ENCODE results near the gene PGAM2.

DNA sequence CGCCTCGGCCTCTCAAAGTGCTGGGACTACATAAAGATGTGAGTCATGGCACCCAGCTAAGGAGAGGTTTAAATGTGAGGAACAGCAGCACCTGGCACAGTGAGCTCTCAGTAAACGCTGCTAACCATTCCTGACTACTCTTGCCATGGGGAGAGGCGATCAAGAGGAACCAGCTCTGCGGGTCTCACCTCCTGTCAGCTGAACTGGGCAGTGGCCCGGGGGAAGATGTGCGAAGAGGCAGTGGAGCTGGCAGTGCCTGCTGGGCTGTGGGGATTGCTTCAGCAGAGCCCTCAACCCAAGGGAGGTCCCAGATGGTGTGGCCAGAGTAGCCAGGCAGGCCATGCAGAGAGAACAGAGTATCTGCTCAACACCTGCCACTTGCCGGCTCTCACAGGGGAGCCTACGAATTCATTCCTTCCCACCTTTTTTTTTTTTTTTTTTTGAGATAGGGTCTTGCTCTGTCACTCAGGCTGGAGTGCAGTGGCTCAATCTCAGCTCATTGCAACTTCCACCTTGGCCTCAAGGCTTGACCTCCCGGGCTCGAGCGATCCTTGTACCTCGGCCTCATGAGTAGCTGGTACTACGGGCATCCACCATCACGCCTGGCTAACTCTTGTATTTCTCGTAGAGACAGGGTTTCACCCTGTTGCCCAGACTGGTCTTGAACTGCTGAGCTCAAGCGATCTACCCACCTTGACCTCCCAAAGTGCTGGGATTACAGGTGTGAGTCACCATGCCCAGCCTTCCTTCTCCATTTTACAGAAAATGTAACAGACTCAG lies 10.1 kb upstream of the PGAM2 start:
- TF ChIP-seq ZNF70 (CRISPR knock-in tag; IDR thresholded peaks at IDR 0.05) (no peak), ISL1 (CRISPR knock-in tag; IDR thresholded peaks at IDR 0.05) (no peak), BACH2 (CRISPR knock-in tag; IDR thresholded peaks at IDR 0.05; ENCODE audit: borderline replicate concordance) (no peak), GLIS3 (CRISPR knock-in tag; IDR thresholded peaks at IDR 0.05) (no peak), ZNF565 (CRISPR knock-in tag; conservative IDR thresholded peaks at IDR 0.05; ENCODE audit: low read depth) (no peak), ARNTL (CRISPR knock-in tag; IDR thresholded peaks at IDR 0.05; ENCODE audit: borderline replicate concordance, low read depth) (no peak), ESRRG (CRISPR knock-in tag; IDR thresholded peaks at IDR 0.05) (no peak), RARB (CRISPR knock-in tag; IDR thresholded peaks at IDR 0.05) (no peak)
- TF ChIP-seq, protein P1, sequence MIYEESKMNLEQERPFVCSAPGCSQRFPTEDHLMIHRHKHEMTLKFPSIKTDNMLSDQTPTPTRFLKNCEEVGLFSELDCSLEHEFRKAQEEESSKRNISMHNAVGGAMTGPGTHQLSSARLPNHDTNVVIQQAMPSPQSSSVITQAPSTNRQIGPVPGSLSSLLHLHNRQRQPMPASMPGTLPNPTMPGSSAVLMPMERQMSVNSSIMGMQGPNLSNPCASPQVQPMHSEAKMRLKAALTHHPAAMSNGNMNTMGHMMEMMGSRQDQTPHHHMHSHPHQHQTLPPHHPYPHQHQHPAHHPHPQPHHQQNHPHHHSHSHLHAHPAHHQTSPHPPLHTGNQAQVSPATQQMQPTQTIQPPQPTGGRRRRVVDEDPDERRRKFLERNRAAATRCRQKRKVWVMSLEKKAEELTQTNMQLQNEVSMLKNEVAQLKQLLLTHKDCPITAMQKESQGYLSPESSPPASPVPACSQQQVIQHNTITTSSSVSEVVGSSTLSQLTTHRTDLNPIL (CRISPR knock-in tag; IDR thresholded peaks at IDR 0.05; ENCODE audit: low read depth): no peak
- TF ChIP-seq, protein P2, sequence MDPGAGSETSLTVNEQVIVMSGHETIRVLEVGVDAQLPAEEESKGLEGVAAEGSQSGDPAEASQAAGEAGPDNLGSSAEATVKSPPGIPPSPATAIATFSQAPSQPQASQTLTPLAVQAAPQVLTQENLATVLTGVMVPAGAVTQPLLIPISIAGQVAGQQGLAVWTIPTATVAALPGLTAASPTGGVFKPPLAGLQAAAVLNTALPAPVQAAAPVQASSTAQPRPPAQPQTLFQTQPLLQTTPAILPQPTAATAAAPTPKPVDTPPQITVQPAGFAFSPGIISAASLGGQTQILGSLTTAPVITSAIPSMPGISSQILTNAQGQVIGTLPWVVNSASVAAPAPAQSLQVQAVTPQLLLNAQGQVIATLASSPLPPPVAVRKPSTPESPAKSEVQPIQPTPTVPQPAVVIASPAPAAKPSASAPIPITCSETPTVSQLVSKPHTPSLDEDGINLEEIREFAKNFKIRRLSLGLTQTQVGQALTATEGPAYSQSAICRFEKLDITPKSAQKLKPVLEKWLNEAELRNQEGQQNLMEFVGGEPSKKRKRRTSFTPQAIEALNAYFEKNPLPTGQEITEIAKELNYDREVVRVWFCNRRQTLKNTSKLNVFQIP (CRISPR knock-in tag; IDR thresholded peaks at IDR 0.05; ENCODE audit: borderline replicate concordance, low read depth): no peak
- TF ChIP-seq, protein P3, sequence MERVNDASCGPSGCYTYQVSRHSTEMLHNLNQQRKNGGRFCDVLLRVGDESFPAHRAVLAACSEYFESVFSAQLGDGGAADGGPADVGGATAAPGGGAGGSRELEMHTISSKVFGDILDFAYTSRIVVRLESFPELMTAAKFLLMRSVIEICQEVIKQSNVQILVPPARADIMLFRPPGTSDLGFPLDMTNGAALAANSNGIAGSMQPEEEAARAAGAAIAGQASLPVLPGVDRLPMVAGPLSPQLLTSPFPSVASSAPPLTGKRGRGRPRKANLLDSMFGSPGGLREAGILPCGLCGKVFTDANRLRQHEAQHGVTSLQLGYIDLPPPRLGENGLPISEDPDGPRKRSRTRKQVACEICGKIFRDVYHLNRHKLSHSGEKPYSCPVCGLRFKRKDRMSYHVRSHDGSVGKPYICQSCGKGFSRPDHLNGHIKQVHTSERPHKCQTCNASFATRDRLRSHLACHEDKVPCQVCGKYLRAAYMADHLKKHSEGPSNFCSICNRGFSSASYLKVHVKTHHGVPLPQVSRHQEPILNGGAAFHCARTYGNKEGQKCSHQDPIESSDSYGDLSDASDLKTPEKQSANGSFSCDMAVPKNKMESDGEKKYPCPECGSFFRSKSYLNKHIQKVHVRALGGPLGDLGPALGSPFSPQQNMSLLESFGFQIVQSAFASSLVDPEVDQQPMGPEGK (CRISPR knock-in tag; IDR thresholded peaks at IDR 0.05; ENCODE audit: borderline replicate concordance): no peak

Measured in SK-N-SH treated with all-trans-retinoic acid at 6 μM for 48 hours (cell line).